ENCODE data around the gene CTXND2.
"Not testable (repeated sequence)": the region's sequence is repeated elsewhere in the genome, so short reads cannot be mapped to it uniquely, and the experiment has no call there.

Gene CTXND2

DNA sequence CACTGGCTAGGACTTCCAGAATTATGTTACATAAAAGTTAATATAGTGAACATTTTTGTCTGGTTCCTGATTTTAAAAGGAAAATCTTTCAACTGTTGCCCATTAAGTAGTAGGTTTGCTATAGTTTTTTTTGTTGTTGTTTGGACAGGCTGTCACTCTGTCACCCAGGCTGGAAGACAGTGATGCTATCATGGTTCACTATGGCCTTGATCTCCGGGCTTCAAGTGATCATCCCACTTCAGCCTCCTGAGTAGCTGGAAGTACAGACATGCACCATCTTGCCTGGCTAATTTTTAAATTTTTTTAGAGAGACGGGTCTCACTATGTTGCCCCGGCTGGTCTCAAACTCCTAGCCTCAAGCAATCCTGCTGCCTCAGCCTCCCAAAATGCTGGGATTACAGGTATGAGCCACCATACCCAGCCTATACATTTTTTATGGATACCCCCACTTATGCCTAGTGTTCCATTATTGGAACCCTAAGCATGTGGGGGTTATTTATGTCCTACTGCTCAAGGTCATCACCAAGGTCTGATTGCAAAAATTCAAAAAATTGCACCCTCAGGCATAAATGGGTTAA, 6.5 kb downstream of the CTXND2 start:
- DNase-seq: no peak

DNA sequence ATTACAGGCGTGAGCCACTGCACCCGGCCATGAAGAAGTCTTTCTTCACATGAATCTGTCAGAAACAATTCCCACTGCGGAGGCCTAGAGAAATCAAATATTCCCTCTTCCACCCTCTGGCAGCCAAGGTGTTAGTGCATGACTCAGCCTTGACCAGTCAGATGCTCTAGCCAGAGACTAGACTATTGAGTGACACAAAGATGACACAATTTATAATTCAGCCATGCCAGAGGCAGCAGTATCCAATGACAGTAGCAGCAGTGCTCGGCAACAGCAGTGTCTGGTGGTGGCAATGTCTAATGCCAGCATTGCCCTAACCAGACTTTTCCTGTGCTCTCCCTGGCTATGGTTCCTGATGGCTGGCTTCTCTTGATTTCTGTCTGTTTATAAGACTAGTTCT, 8.7 kb downstream of the CTXND2 start:
- peak; percentile 62 for DNase-seq

DNA sequence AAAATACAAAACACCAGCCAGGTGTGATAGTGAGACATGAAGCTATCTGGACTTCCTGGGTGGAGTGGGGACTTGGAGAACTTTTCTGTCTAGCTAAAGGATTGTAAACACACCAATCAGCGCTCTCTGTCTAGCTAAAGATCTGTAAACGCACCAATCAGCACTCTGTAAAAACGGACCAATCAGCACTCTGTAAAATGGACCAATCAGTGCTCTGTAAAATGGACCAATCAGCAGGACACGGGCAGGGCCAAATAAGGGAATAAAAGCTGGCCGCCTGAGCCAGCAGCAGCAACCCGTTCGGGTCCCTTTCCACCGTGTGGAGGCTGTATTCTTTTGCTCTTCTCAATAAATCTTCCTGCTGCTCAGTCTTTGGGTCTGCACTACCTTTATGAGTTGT, 12.9 kb downstream of the CTXND2 start:
- DNase-seq: not testable (repeated sequence)

DNA sequence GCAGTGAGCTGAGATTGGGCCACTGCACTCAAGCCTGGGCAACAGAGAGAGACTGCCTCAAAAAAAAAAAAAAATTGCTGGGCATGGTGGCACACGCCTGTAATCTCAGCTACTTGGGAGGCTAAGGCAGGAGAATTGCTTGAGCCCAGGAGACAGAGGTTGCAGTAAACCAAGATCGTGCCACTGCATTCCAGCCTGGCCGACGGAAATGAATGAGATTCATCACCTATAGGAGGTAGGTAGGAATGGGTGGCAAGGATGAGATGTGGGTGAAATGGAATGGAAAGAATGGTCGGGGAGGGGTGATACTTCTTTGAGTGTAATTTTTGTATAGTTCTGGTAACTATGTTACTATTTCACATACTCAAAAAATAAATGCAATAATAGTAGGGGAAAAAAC, 15.4 kb downstream of the CTXND2 start:
- no peak for DNase-seq

DNA sequence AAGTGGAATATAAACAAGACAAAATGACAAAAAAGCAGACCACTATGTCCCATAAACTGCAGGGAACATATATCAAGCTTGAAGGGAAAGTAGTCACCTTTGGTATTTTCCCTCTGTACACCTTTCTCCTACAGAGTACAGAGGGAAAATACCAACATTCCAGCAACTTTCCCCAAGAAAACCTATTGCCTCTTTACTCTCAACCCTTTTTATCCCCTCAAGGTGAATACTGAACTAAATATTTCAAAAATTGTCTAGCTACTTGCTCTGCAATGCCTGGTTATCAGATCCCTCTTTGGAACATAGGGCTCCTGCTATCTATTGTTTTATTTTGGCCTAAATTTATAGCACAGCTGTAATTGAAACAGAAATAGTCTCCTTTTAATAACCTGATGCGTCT, 15.8 kb downstream of the CTXND2 start:
- DNase-seq: no peak

DNA sequence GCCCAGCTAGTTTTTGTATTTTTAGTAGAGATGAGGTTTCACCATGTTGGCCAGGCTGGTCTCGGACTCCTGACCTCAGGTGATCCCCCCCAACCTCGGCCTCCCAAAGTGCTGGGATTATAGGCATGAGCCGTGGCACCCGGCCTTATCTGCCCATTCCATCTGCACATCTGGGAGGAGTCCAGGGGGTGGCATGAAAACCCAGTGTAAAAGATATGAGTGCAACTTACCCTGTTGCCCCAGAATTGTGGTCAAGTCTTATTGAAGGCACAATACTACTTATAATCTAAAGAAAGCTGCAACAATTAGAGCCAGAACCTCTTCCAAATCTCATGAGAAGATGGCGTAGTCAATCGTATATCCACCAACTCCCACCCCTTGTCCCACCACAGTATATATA, 18.4 kb downstream of the CTXND2 start:
- no peak for DNase-seq

DNA sequence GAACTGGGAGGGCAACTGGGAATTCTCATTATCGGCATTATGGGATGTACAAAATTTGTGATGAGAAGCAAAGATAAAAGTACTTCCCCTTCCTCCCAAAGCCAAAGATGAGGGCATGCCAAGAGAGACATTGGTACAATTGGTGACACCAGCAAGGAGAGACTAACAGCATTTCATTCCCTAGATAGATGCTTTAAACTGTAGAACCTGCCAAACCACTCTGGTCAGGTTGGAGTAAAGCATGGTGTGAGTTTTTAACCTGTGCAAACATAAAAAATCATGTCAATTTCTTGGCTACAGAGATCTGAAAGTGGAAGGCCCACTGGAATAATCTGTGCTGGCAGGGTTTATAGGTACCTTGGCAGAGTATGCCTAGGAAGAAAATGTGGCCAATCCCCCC, 19.4 kb downstream of the CTXND2 start:
- peak; percentile 68 for DNase-seq

DNA sequence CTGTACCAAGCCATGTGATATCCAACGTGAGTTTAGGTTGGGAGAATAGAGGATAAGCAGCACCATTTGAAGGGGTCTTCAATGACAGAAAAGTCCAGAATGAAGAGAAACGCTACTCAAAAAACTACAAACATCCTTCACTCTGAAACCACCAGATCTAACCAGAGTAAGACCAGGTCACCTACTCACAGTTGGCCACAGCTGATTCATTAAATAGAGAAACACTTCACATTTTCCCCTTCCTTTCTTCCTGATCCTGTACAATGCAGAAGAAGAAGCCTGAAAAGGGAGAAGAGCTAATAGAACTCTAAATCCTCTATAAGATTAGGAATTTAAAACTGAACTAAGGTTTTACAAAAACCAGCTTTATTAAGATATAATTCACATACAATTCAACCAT, 19.9 kb downstream of the CTXND2 start:
- DNase-seq: peak; percentile 13

DNA sequence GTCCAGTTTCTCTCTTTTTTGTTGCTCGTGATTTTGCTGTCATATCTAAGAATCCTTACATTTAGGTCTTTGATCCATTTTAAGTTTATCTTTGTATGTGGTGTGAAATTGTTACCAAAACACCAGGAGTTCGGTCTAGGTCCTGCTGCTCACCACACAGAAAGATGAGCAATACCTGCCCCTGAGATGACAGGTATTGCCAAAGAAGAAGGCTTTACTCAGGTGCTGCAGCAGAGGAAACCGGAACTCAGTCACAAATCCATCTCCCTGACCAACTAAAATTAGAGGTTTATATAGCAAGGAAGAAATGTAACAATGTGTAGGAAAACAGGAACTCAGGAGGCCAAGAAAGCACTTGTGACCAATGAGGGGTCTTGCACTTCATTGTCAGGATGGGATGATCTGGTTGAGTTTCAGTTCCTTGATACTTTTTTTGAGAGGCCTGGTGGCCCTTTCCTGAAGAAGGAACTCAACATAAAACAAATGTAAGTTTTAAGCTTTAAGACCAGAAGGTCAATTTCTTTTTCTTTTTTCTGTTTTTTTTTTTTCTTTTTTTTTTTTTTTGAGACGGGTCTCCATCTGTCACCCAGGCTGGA, 22.7 kb downstream of the CTXND2 start:
- DNase-seq: no peak

DNA sequence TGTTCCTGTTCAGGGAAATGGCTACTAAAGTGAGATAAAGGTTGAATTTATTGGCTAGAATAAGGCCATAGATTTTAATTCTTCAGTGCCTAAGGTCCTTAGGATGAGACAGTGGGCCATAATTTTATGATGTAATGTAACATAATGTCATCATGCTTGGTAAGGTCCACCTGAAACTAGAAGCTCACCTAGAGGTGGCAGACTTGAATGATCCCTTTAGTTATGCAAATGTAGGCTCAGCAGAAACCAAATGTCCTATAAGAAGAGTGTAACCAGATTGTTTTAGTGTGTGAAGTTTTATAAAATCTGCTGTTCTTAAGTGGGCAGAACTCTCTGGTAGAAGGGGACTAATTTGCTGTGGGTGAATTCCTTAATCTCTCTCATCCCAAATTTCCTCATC, 25.7 kb downstream of the CTXND2 start:
- DNase-seq: no peak

DNA sequence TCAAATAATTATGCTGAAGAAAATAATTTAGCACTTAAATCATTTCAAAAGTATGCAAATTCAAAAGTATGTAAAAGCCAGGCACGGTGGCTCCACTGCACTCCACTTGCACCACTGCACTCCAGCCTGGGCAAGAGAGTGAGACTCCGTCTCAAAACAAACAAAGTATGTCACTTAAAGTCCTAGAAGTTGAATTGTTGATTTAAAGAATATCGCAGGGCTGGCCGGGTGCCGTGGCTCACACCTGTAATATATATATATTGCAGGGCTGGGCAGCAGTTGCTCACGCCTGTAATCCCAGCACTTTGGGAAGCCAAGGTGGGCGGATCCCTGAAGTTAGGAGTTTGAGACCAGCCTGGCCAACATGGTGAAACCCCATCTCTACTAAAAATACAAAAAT, 30.5 kb downstream of the CTXND2 start:
- DNase-seq: no peak

DNA sequence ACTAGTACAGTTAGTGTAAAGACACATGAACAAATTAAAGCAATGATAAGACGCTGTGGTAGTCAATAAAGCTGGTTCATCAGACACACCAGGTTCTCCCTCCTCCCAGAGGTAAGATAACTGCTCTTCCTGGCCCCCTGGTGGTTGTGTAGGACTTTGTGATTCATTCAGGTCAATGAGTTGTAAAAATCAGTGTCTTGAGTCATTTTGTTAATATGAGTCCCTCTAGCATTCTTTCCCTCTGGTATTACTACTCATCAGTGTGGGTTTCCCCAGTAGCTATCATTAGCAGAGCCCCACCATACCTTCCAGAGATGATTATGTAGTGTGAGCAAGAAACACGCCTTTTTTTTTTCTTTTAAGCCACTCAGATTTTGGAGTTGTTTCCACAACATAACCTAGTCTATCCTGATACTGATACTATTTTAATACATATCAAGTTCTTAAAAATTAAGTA, 35.6 kb downstream of the CTXND2 start:
- peak; percentile 89 for DNase-seq

DNA sequence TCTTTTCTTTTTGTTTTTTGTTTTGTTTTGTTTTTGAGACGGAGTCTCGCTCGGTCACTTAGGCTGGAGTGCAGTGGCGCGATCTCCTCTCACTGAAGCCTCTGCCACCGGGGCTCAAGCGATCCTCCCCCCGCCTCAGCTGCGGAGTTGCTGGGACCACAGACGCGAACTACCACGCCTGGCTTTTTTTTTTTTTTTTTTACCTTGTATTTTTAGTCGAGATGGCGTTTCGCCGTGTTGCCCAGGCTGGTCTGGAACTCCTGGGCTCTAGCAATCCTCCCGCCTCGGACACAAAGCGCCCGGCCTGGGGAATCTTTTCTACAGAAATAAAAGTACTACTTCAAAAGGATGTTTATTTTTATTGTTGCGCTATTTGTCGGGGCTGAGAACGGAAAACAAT, 38.1 kb downstream of the CTXND2 start:
- DNase-seq: peak; percentile 15

DNA sequence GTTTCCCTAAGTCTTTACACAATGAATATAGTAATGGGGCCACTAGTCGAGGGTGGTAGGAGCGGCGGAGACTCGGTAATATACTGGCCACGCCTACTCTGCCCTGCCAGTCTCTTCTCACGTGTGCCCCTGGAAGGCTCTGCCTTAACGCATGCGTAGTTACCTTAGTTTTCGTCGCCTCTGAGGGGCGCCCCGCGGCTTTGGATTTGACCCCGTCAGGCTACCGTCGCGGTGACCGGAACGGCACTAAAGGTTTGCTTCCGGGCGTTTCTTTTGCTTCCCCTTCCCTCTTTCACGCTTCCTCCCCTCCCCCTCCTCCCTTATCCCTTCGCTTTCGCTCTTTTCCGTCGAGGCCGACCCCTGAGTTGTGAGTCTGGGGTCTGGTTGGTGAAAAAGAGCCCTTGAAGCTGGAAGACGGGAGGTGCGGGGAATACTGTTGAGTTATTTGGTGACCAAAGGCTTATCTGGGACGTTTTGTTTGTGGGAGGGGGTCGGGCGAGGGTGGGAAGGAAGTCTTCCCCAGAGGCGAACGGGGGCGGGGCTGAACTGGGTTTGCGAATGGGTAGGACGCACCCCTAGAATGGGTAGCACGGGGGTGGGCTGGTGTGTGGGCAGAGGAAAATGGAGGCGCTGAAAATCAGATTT, 39.3 kb downstream of the CTXND2 start, which contains the start of gene SETDB1:
TSS of gene SETDB1 (plus strand) at position 267 of the 645 bp plus-strand sequence. CDS start 1,352 bp downstream, outside the sequence.
- peak; percentile 99 for DNase-seq

DNA sequence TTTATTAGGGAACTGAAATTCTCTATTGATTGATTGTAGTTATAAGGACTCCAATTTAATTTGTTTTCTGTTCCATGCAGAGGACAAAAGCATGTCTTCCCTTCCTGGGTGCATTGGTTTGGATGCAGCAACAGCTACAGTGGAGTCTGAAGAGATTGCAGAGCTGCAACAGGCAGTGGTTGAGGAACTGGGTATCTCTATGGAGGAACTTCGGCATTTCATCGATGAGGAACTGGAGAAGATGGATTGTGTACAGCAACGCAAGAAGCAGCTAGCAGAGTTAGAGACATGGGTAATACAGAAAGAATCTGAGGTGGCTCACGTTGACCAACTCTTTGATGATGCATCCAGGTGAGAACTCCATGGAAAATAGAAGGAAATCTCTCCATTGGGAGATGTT, 40.7 kb downstream of the CTXND2 start:
- DNase-seq: no peak

DNA sequence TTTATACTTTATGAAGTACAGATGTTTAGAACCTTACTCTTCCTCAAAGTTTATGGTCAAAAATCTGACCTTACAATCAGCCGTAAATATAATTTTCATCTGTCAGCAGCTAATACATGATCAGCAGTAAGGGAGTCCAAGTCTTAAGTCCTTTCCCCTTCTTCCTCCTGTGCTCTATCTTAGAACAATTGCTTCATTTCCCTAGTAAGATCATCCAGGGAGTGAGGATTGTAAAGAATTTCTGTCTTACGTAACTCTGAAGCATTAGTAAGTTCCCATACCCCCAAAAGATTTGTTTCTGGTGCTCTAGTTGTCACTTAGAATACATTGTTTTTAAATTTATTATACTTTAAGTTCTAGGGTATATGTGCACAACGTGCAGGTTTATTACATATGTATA, 41.4 kb downstream of the CTXND2 start:
- DNase-seq: no peak

DNA sequence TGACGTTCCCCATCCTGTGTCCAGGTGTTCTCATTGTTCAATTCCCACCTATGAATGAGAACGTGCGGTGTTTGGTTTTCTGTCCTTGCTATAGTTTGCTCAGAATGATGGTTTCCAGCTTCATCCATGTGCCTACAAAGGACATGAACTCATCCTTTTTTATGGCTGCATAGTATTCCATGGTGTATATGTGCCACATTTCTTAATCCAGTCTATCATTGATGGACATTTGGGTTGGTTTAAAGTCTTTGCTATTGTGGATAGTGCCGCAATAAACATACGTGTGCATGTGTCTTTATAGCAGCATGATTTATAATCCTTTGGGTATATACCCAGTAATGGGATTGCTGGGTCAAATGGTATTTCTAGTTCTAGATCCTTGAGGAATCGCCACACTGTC, 41.8 kb downstream of the CTXND2 start:
- DNase-seq: not testable (repeated sequence)

DNA sequence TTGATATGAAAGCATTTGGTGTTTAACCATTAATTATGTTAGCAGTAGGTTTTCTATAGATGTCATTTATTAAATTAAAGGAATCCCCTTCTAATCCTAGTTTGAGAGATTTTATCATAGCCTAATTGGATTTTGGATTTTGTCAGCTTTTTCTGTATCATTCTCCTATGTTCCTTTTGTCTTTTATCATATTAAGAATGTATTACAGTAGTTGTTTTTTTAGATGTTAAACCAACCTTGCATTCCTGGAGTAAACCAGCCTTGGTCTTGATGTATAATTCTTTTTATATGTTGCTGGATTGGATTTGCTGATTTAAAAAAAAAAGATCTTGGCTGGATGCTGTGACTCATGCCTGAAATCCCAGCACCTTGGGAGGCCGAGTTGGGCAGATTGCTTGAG, 44.8 kb downstream of the CTXND2 start:
- peak; percentile 44 for DNase-seq

DNA sequence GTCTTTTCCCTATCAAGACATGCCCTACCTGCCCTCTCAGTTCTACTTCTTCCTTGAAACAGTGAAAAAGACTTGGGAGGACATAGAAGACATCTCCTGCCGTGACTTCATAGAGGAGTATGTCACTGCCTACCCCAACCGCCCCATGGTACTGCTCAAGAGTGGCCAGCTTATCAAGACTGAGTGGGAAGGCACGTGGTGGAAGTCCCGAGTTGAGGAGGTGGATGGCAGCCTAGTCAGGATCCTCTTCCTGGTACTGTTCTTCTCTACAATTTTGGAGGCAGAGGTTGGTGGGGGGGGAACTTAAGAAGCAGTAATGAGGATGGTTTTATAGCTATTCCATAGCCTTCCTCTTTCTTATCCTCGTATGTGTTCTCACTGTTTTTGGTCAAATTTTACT, 57.9 kb downstream of the CTXND2 start:
- DNase-seq: no peak

DNA sequence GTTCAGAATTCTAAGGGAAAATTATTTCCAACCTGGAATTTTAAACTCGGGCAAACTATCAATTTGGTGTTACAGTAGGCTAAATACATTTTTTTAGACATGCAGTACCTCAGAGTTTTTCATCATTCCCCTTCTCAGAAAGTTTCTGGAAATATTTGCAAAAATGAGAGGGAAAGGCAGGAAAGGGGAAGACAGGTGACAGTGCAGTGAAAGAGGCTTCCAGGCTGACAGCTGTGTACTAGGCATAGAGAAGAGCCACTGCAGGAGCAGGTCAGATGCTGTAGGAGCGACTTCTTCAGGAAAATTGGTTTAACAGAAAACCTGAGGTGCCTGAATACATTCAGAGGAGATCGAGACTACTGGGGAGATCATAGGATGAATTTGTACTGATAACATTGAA, 67.8 kb downstream of the CTXND2 start:
- DNase-seq: no peak

DNA sequence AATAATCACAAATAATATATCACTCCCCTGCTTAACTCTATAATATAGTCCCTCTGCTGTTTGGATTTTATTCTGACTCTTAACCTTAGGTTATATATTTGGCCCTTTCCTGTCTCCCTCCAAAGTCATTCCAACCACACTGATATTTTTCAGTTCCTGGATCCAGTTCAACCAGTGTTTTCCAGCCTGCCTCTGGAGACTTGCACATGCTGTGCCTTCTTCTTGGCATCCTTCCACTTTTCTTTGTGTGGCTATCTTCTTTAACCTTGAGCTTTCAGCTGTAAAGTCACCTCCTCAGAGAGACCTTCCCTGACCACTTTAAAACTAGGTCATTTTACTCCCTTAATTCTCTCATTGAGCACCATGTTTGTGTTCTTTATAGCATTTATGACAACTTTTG, 68.3 kb downstream of the CTXND2 start:
- no peak for DNase-seq

DNA sequence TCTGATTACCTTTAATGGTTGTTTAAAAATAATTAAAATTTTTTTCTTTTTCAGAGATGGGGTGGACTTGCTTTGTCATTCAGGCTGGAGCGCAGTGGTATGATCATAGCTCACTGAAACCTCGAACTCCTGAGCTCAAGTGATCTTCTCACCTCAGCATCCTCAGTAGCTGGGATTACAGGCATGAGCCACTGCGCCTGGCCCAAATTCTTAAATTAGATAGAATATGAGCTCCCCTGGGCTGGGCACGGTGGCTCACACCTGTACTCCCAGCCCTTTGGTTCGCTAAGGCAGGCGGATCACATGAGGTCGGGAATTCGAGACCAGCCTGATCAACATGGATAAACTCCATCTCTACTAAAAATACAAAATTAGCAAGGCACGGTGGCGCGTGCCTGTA, 70.7 kb downstream of the CTXND2 start:
- DNase-seq: no peak

DNA sequence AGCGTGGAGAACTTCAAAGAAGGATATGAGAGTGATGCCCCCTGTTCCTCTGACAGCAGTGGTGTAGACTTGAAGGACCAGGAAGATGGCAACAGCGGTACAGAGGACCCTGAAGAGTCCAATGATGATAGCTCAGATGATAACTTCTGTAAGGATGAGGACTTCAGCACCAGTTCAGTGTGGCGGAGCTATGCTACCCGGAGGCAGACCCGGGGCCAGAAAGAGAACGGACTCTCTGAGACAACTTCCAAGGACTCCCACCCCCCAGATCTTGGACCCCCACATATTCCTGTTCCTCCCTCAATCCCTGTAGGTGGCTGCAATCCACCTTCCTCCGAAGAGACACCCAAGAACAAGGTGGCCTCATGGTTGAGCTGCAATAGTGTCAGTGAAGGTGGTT, 73.7 kb downstream of the CTXND2 start:
- DNase-seq: no peak

DNA sequence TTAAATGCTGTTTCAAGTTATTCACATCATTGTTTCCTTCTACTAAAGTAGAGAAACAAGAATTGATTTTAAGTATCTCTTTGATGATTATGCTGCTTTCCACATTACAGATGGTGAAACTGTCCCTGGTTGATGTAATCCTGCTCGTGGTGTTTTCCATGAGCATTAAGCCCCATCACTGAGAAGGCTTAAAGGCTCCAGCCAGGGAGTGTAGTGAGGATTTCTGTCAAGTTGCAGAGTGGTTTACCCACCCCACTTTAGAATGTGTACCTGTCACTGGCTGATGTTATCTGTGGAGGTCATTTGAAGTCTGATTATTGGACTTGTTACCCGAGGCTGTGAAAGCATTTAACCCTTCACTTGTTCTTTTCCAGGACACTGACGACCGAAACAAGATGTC, 74.8 kb downstream of the CTXND2 start:
- DNase-seq: no peak

Measured in DMS53 (cell line).